Right forelimb (tissue), 1 donor: ENCODE data around the gene NTM.

Experiments
- DNase-seq: peaks from one replicate; pipeline ENCODE4 v3.0.0-alpha.2; 2018

NTM gene

DNA sequence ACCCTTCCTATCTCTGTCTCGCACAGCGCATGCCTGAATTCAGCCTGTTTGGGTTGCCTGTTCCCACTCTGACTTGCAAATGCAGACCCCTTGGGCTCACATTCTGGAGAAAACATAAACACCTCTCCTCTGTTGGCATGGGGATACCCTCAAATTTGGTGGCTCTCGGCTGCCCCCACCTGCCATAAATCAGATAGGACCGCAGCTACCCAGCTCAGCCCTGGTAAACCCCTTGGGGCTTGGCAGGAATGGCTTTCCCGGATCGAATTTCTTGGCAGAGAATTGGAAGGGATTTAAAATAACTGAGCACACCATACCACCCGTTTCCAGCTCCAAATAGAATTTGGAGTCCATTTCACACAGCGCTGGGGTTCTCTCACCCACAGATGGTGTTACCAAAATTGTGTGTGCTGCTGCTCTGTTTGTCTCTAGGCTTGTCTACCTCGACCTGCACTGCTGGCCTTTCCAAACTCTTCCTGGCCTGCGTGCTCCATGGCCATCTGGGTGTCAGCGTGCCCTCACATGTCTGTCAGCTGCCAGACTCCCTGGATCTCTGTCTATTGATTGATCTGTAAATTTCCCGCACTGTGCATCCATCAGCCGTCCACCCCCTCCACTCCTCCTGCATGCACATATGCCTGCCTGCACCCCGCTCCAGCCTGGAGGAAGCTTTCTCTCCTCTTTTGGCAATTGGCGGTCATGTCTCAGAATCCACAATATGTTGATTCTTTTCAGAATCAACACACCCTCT is 134.0 kb downstream of the NTM start:
- DNase-seq, result no peak

DNA sequence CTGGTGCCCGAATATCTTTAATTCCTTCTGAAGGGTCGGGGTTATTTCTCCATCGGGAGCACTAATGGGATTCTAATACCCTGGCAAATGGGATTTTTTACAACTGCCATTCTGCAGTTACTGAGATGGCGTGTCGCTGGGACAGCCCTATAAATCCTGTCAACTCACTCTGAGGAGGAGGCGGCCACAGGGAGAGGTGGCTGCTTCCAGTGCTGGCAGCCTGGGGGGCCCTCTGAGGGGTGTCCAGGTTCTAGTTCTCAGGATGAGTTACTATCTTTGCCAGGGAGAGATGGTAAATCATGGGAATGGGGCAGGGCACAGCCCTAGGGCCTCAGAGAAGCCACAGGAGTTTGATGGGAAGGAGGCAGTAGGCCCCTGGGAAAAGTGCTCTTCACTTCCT is 135.9 kb downstream of the NTM start:
- DNase-seq, result no peak

DNA sequence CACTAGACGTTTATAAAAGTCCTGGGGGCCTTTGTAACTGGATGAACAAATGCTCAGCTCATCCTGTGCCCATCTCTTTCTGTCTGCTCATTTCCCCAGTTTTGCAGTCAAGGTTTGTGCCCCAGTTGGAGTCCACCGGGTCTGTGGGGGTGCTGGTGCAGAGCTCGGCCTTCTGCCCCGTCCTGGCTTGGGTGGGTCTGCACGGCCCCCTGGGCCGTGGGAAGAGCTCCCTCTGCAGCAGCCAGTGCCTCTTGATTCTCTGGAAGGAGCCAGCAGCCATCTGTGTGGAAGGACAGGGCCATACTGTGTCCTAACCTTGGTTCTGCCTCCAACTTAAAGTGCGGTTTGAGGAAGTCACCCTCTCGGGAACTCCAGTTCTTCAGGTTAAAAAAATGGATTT is 140.2 kb downstream of the NTM start:
- no peak for DNase-seq

DNA sequence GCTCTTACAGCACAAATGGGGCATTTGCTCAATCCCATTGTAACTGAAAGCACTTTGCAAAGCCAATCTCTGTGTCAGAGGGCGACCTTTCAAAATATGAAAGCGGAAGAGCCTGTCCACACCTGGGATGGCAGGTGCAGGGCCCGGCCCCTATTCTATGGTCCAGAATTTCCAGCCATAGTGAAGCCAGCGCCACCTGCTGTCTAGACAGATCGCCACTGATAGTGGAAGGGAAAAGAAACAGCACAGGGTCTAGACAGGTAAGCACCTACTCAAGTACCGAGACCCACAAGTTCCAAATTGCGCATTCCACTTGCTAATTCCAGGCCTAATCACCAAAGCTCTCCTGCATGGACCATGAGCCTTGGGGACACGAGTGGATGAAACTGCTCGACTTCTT is 141.4 kb downstream of the NTM start:
- DNase-seq, result no peak

DNA sequence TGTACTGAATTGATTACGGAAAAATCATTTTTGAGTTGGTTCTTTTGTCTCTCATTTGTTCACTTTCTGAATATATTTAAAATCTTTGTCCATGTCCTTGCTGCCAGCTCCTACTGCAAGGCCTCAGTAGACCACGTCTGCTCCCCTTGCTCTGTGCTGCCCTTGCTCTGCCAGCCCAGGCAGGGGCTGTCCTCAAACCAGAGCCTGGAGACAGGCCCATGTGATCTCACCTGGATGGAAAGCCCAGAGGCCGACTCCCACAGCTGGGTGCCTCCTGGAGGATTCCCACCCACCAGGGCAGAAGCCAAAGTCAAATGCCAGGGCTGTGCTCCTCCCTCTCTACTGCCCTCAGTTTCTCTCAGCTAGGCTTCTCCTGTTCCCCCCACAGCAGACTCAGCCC is 141.8 kb downstream of the NTM start:
- no peak for DNase-seq

DNA sequence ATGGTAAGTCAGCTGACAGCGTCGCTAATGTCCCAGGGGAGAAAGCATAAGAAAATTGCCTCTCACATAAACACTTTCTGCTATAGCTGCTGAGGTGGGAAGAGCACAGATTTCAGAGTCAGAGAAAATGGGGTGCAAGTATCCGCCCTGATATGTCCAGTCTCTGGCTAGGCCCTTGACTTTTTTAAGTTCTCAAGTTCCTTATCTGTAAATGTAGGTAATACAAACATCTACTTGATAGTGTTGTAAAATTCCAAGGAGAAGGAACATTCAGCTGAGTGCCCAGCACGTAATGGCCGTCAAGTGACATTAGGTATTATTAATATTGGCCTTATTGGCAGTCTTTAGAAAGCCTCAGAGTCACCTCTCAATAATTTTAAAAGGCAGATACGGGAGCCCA is 143.6 kb downstream of the NTM start:
- DNase-seq, result no peak

DNA sequence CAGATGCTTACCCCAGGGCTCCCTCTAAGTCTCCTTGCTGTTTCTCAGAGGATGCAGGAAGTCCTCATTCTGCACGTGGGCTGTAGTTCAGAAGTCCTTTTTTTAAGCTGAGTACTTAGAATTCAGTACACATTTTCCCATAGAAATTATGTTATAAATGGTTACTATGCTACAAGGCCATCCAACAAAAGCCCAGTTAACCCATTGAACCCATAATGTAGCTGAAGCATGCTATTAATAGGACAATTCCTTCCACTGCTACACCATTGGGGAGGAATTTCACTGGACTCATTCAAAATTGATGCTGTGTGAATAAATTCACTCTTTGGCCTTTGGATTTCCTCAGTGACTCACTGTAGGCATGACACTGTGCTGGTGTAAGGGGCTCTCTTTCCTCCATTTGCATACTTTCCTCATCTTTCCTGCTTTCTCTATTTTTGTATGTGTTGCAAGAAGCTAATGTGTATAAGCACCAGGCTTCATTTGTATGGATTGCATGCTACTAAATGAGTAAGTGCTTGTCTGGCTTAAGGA is 148.0 kb downstream of the NTM start:
- DNase-seq, result no peak

GRCh38 chr11:131522851-131523250 is 152.4 kb downstream of the NTM start:
- no peak for DNase-seq

GRCh38 chr11:131530407-131530806 is 160.0 kb downstream of the NTM start:
- DNase-seq, result no peak

DNA sequence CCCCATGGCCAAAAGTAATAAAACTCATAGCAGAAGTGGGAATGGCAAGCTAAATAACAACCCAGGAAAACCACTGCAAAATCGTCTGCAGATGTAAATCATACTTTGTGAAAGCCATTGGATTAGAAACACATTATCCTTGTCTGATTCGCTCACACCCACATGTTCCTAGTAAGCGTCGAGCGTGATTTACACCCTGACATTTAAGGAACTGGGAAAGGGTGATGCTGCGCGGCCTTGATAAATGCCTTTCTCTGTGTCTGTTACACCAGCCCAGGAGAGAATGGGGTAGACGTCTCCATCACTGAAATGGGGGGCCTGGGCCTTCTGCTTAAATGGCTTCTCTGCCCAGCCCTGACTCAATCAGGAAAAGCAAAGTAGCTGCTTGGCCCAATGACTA is 162.7 kb downstream of the NTM start:
- DNase-seq, result no peak

DNA sequence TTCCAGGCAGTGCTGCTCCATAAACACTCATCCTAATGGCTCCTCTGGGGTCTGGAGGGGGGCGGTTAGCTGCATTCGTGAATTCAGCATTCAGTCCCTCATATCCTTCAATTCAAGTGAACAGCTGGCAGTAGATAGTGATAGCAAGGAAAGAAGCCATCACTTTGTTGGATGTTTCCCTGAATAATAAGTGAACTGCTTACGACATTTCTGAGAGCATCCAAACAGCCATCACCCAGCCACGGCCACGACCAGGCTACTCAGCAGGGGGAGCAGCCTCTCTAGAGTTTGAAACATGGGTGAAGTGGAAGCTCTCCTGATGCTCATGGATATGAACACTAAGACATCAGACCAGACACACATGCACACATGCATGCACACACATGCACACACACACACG is 163.6 kb downstream of the NTM start:
- no peak for DNase-seq

DNA sequence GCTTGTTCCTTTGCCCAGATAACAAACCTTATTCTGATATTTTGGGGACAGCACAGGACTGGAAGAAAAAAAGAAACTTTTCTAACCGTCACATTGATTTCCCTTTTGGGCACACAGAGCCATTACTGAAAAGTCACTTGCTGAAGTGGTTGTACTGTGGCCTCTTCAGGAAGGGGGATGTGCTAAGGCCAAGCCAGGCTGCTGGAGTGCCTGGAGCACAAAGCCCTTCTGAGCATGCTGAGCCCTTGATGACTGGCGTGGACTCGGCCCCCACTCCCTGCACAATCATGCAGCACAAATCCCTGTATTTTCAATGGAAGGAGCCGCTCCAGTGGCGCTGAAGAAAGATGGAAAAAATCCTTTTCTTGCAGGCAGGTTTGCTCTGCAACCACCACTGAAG is 164.2 kb downstream of the NTM start:
- no peak for DNase-seq

GRCh38 chr11:131536159-131536558 is 165.7 kb downstream of the NTM start:
- DNase-seq, result no peak

- no peak for DNase-seq
Measured at GRCh38 chr11:131537196-131537595, 166.8 kb downstream of the NTM start.

GRCh38 chr11:131537748-131538147 is 167.3 kb downstream of the NTM start:
- no peak for DNase-seq

DNA sequence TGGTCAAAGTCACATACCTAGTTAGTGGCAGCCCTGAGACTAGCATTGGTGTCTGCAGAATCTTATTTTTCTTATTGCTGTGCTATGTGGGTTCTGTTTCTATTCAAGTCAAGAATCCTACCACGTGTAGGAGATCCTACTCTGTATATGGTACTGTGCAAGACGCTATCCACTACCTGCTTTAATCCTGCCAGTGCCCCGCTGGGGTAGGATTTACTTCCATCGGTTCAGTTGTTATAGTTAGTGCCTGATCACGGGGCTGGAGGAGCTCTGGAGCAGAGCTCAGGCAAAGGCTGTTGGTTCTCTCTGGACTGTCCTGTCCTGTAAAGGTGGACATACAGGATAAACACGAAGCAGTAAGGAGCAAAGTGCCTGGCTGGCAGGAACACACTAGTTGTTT is 167.9 kb downstream of the NTM start:
- DNase-seq, result no peak

DNA sequence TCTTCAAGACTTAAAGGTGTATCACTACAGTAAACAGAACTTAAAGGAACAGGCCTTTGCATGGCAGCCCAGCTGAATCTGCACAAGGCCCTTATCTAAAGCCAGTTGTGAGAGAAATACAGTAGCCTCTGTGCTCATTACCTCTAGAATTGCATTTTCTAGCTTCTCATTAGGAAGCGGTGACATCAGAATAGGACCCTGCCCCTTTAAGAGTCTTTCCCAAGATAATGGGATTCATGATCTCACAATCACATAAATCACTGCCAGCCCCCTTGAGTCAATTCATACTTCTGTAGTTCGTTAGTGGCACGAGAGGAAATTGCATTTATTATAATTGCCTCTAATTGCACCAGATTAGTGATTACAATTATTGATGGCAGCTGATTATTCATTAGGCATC is 170.3 kb downstream of the NTM start:
- no peak for DNase-seq

DNA sequence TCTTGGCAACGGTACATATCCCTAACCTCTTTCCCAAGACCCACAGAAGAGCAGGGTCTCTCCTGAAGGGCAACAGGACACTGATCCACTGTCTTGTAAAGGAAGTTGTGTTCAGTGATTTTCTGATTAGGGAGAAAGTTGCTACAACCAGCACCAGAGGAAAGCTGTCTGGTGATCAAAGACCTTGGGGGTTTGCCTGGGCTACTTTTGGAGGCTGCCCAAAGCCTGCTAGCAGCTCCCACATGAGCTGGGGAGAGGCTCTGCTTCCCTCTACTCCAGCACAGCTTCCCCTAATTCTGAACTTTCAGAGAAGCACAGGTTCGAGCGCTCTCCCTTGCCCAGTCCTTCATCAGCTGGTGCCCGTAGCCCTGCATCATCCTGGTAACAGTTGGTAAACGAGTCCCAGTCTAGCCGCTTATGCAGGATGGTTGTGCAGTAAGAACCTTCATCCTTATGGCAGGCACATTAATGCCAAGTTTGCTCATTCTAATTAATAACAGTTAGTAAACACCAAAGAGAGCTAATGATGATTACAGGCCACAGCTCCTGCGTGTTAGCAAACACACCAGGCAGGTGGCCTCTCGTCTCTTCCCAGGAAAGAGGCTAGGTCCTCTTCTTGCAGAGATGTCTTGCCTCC is 173.1 kb downstream of the NTM start:
- no peak for DNase-seq

- DNase-seq, result no peak
Measured at GRCh38 chr11:131544591-131544990, 174.2 kb downstream of the NTM start.

GRCh38 chr11:131546218-131546895 is 175.9 kb downstream of the NTM start:
- no peak for DNase-seq

DNA sequence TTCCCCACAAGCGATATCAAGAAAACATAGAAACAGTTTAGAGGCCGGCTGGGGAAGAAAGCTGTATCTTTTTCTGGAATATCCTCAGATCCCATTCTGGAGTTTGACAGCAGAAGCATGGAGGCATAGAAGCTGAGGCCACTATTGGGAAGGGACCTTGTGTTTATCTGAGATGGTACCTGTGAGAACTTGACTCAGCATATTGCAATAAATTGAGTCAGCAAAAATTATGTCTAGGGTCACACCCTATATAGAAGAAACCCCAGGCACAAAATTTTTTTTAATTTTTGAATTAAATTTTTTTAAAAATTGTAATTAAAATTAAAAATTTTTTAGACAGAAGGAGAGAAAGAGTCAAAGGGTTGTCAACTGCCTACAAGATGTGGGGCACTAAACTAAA is 178.7 kb downstream of the NTM start:
- DNase-seq, result no peak

- DNase-seq, result no peak
Measured at GRCh38 chr11:131549770-131550169, 179.4 kb downstream of the NTM start.

DNA sequence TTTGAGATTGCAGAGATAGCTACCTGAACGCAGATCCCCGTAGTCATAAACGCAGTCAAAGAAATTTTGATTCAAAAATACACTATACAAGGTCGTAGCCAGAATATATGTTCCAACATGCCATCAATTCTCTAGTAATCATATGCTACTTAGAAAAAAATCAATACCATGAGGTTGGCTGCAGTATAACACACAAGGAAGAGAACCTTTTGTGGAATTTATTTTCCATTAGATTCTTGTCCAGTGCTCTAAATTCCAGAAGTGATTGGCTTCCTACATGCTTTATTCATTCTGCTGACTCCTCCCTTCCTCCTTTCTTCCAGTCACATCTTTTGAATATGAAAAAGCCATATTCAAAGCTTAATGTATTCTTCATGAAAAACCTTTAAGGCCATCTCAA is 189.9 kb downstream of the NTM start:
- no peak for DNase-seq

- DNase-seq, result no peak
Measured at GRCh38 chr11:131561501-131561900, 191.1 kb downstream of the NTM start.
